Parathyroid adenoma (tissue), 2 donors: ENCODE measurements around the gene CTSA.
"Not testable (repeated sequence)": the region's sequence is repeated elsewhere in the genome, so short reads cannot be mapped to it uniquely, and the experiment has no call there.

Experiments used
- H2AFZ ChIP-seq: fragments of 300-600 bp; sonication (generic); one replicate; pipeline ENCODE4 v1.7.0; 2017; ENCODE audit warnings: antibody characterized with exemption, mild to moderate bottlenecking
- H3K27ac ChIP-seq: fragments of 300-600 bp; sonication (generic); one replicate; pipeline ENCODE4 v1.7.0; 2017
- H3K27me3 ChIP-seq: fragments of 300-600 bp; sonication (generic); one replicate; pipeline ENCODE4 v1.7.0; 2017; ENCODE audit warnings: low read length; ENCODE audit not compliant: control insufficient read depth, insufficient read depth
- H3K36me3 ChIP-seq: fragments of 300-600 bp; sonication (generic); one replicate; pipeline ENCODE4 v1.7.0; 2017; ENCODE audit warnings: low read length; ENCODE audit not compliant: control insufficient read depth, insufficient read depth
- H3K4me1 ChIP-seq: fragments of 300-600 bp; sonication (generic); one replicate; pipeline ENCODE4 v1.7.0; 2017; ENCODE audit warnings: control low read depth
- H3K4me2 ChIP-seq: fragments of 300-600 bp; sonication (generic); one replicate; pipeline ENCODE4 v1.7.0; 2017; ENCODE audit warnings: low read length
- H3K4me3 ChIP-seq: fragments of 300-600 bp; sonication (generic); one replicate; pipeline ENCODE4 v1.7.0; 2017; ENCODE audit warnings: low read depth, low read length
- H3K79me2 ChIP-seq: fragments of 300-600 bp; sonication (generic); one replicate; pipeline ENCODE4 v1.7.0; 2017; ENCODE audit warnings: control low read depth
- H3K9ac ChIP-seq: fragments of 300-600 bp; sonication (generic); one replicate; pipeline ENCODE4 v1.7.0; 2017; ENCODE audit warnings: mild to moderate bottlenecking
- H3K9me3 ChIP-seq: fragments of 300-600 bp; sonication (generic); one replicate; pipeline ENCODE4 v1.7.0; 2017; ENCODE audit warnings: low read length; ENCODE audit not compliant: control insufficient read depth
- CTCF ChIP-seq: fragments of 300-600 bp; sonication (generic); IDR thresholded peaks from one replicate; pipeline ENCODE4 v1.7.0; 2017; ENCODE audit warnings: antibody characterized with exemption, mild to moderate bottlenecking
- donor health status: primary hyperparathyroidism.

Gene CTSA

DNA sequence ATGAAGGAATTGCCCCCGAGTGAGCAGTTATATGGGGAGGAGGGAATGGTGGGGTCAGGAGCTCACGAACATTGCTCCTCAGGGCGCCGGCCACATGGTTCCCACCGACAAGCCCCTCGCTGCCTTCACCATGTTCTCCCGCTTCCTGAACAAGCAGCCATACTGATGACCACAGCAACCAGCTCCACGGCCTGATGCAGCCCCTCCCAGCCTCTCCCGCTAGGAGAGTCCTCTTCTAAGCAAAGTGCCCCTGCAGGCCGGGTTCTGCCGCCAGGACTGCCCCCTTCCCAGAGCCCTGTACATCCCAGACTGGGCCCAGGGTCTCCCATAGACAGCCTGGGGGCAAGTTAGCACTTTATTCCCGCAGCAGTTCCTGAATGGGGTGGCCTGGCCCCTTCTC, 7.2 kb downstream of the CTSA start:
- Histone ChIP-seq H3K36me3 (no peaks in the 10 kb centered on the region), H3K4me3 (no peak overlapping the region), H2AFZ (no peak overlapping the region), H3K4me2 (no peak overlapping the region), H3K4me1 (no peaks in the 10 kb centered on the region), H3K27me3 (no peaks in the 10 kb centered on the region), H3K27ac (no peak overlapping the region), H3K9me3 (no peaks in the 10 kb centered on the region), H3K9ac (no peak overlapping the region), H3K79me2 (no peaks in the 10 kb centered on the region)
- TF ChIP-seq CTCF, result no peak

- Histone ChIP-seq H3K4me2 (no peak overlapping the region), H3K27me3 (no peaks in the 10 kb centered on the region), H3K36me3 (no peaks in the 10 kb centered on the region), H3K27ac (no peak overlapping the region), H3K79me2 (no peaks in the 10 kb centered on the region), H3K4me3 (no peak overlapping the region), H3K4me1 (no peaks in the 10 kb centered on the region), H2AFZ (no peak overlapping the region), H3K9ac (no peak overlapping the region), H3K9me3 (no peaks in the 10 kb centered on the region)
- TF ChIP-seq CTCF, result no peak
Measured at GRCh38 chr20:45899046-45899835, 8.1 kb downstream of the CTSA start.

GRCh38 chr20:45901332-45901731, 10.2 kb downstream of the CTSA start:
- not testable (repeated sequence) for H3K27me3 ChIP-seq, H3K27ac ChIP-seq, H3K4me2 ChIP-seq, H3K9me3 ChIP-seq, H2AFZ ChIP-seq, H3K4me3 ChIP-seq, H3K36me3 ChIP-seq, H3K9ac ChIP-seq, H3K4me1 ChIP-seq, H3K79me2 ChIP-seq

DNA sequence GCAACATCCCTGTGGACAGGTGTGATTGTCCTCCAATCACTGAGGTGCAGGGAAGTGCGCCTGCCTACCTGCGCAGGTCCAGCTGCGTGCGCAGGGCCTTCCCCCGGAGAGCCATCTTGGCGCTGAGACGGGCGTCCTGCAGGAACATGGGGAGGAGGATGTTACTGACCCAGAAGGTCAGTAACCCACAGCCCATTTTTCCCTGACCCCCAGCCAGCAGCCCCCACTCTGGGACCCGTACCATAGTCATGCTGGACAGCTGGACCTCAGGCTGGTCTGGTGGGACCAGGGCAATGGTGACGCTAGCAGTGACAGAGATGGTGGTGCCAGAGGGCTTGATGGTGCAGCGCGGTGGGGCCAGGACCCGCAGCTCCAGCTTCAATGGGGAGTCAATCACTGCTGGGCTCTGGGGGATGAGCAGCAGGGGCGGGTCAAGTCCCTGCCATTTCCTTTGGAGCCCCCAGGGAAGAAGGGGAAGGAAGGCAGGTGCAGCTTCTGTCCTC, 11.1 kb downstream of the CTSA start:
- no peaks in the 10 kb centered on the region for H3K9me3 ChIP-seq
- H3K9ac ChIP-seq, result no peak overlapping the region
- no peaks in the 10 kb centered on the region for H3K27me3 ChIP-seq
- H3K4me1 ChIP-seq, result no peaks in the 10 kb centered on the region
- H2AFZ ChIP-seq, result no peak overlapping the region
- no peak for TF ChIP-seq CTCF
- no peak overlapping the region for H3K27ac ChIP-seq
- H3K36me3 ChIP-seq, result no peaks in the 10 kb centered on the region
- H3K4me2 ChIP-seq, result no peak overlapping the region
- no peaks in the 10 kb centered on the region for H3K79me2 ChIP-seq
- H3K4me3 ChIP-seq, result no peak overlapping the region

GRCh38 chr20:45904583-45905504, 13.7 kb downstream of the CTSA start:
- TF ChIP-seq CTCF, result no peak
- Histone ChIP-seq H3K9ac (no peak overlapping the region), H2AFZ (no peak overlapping the region), H3K27me3 (no peaks in the 10 kb centered on the region), H3K9me3 (no peaks in the 10 kb centered on the region), H3K4me1 (no peaks in the 10 kb centered on the region), H3K4me2 (no peak overlapping the region), H3K4me3 (no peak overlapping the region), H3K79me2 (no peaks in the 10 kb centered on the region), H3K36me3 (no peaks in the 10 kb centered on the region), H3K27ac (no peak overlapping the region)
